ENCODE data around the gene NRG2. TPM values are rescaled to one million over a fixed set of nuclear protein-coding genes. Genes with fewer than 3 reads are reported as not detected.

Gene NRG2
- total and polyA plus RNA-seq, 2 experiments from 2014 or later = 0.37 to 1.3 TPM

DNA sequence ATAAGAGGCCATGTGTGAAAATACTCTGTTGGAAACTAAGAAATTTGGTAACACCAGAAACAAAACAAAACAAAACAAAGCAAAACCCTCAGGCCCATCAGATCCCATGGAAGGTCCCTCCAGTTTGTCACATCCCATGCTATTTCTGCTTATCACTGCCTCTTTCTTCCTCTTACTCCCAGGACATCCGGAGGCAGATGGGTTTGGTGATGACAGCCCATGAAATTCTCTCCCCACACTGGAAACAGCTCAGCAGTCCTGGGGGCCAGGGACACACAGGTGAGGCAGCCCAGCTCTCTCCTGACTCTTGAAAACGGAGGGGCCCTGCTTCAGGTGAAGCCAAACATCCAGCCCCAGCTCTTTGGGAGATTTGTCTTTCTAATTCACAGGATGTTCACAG, 63.2 kb downstream of the NRG2 start:
- Histone ChIP-seq H3F3A (replicated peaks; ENCODE audit: low read depth) (no peaks in the 10 kb centered on the region), H3K79me2 (replicated peaks; ENCODE audit: insufficient read depth) (no peaks in the 10 kb centered on the region), H3K4me2 (no peak overlapping the region), H4K20me1 (replicated peaks; ENCODE audit: insufficient read depth) (no peaks in the 10 kb centered on the region), H3K27ac (ENCODE audit: low read depth) (no peak overlapping the region), H3K36me3 (ENCODE audit: insufficient read depth) (no peaks in the 10 kb centered on the region), H3K4me1 (ENCODE audit: insufficient read depth) (peaks cover 6% of the 10 kb centered on the region; the same call in 1 of the 2 replicates), H3K27me3 (ENCODE audit: insufficient read depth) (no peaks in the 10 kb centered on the region), H2AFZ (no peak overlapping the region), H3K4me3 (no peak overlapping the region), H3K9me2 (ENCODE audit: insufficient read depth) (no peaks in the 10 kb centered on the region)
- peaks cover 6% of the 10 kb centered on the region for H3K27me3 Mint-ChIP-seq (ENCODE audit: insufficient read depth, low read depth, poor library complexity)
- no peaks in the 10 kb centered on the region for H3K36me3 Mint-ChIP-seq (ENCODE audit: low read depth)
- H3K9me3 Mint-ChIP-seq = no peaks in the 10 kb centered on the region
- H3K4me3 Mint-ChIP-seq = no peak overlapping the region
- H3K27ac Mint-ChIP-seq = no peak overlapping the region
- ATAC-seq = no peak
- TF ChIP-seq NANOG (IDR thresholded peaks at IDR 0.05; ENCODE audit: borderline replicate concordance) = no peak
- no peak for DNase-seq (ENCODE audit: low spot score)
- peaks cover 12% of the 10 kb centered on the region for H3K4me1 Mint-ChIP-seq

GRCh38 chr5:139979518-139979917, 63.6 kb downstream of the NRG2 start:
- ATAC-seq (no peak), DNase-seq (ENCODE audit: low spot score) (no peak)
- peaks cover 6% of the 10 kb centered on the region for H3K27me3 Mint-ChIP-seq (ENCODE audit: insufficient read depth, low read depth, poor library complexity)
- H2AFZ ChIP-seq = no peak overlapping the region
- no peak overlapping the region for H3K4me3 Mint-ChIP-seq
- H4K20me1 ChIP-seq (replicated peaks; ENCODE audit: insufficient read depth) = no peaks in the 10 kb centered on the region
- H3K36me3 Mint-ChIP-seq (ENCODE audit: low read depth) = no peaks in the 10 kb centered on the region
- H3F3A ChIP-seq (replicated peaks; ENCODE audit: low read depth) = no peaks in the 10 kb centered on the region
- no peaks in the 10 kb centered on the region for H3K36me3 ChIP-seq (ENCODE audit: insufficient read depth)
- H3K27ac Mint-ChIP-seq = no peak overlapping the region
- H3K9me2 ChIP-seq (ENCODE audit: insufficient read depth) = no peaks in the 10 kb centered on the region
- TF ChIP-seq ZNF114 (CRISPR knock-in tag; IDR thresholded peaks at IDR 0.05) = no peak
- no peak for TF ChIP-seq EZH2phosphoT487 (IDR thresholded peaks at IDR 0.05; ENCODE audit: unreplicated experiment)
- TF ChIP-seq ZNF462 (CRISPR knock-in tag; IDR thresholded peaks at IDR 0.05) = no peak
- no peak for TF ChIP-seq EZH2 (IDR thresholded peaks at IDR 0.05; ENCODE audit: low read depth, unreplicated experiment)
- TF ChIP-seq ZNF331 (CRISPR knock-in tag; IDR thresholded peaks at IDR 0.05; ENCODE audit: low read depth) = no peak
- no peak for TF ChIP-seq REST (IDR thresholded peaks at IDR 0.05; ENCODE audit: unreplicated experiment)
- no peak for TF ChIP-seq NANOG (IDR thresholded peaks at IDR 0.05; ENCODE audit: borderline replicate concordance)
- no peaks in the 10 kb centered on the region for H3K79me2 ChIP-seq (replicated peaks; ENCODE audit: insufficient read depth)
- no peak overlapping the region for H3K4me3 ChIP-seq
- H3K9me3 Mint-ChIP-seq = no peaks in the 10 kb centered on the region
- no peaks in the 10 kb centered on the region for H3K27me3 ChIP-seq (ENCODE audit: insufficient read depth)
- H3K4me1 Mint-ChIP-seq = peaks cover 12% of the 10 kb centered on the region
- peaks cover 6% of the 10 kb centered on the region; the same call in 1 of the 2 replicates for H3K4me1 ChIP-seq (ENCODE audit: insufficient read depth)
- H3K27ac ChIP-seq (ENCODE audit: low read depth) = no peak overlapping the region
- H3K4me2 ChIP-seq = no peak overlapping the region

Measured in GM23338 (cell line).